H1 (cell line): ENCODE measurements around the gene KRT23. TPM values are rescaled to one million over a fixed set of nuclear protein-coding genes. Genes with fewer than 3 reads are reported as not detected.

ENCODE experiments used
- ASH2L ChIP-seq: fragments of 200-600, 300-600 bp; sonication (generic); IDR thresholded peaks from one replicate; pipeline ENCODE4 v1.7.1; 2017; ENCODE audit warnings: low read length
- BACH1 ChIP-seq: IDR thresholded peaks from 2 replicates; pipeline ENCODE4 v1.6.1; 2012; ENCODE audit warnings: low read length, improper control_type of control experiment
- E2F6 ChIP-seq: IDR thresholded peaks from 2 replicates; pipeline ENCODE4 v1.6.1; 2012; ENCODE audit warnings: inconsistent platforms
- JUN ChIP-seq: IDR thresholded peaks from 2 replicates; pipeline ENCODE4 v1.6.1; 2011; ENCODE audit warnings: low read depth, mild to moderate bottlenecking, improper control_type of control experiment, low read length
- KDM1A ChIP-seq: fragments of 200-600, 300-600 bp; sonication (generic); IDR thresholded peaks from 2 replicates; pipeline ENCODE4 v1.7.1; 2016; ENCODE audit warnings: mild to moderate bottlenecking, low read length, borderline replicate concordance
- KDM5A ChIP-seq: fragments of 200-600 bp; IDR thresholded peaks from 2 replicates; pipeline ENCODE4 v1.7.1; 2012; ENCODE audit warnings: mild to moderate bottlenecking, low read length, inconsistent platforms, mixed read lengths
- PHF8 ChIP-seq: fragments of 200-600 bp; sonication (generic); conservative IDR thresholded peaks from 2 replicates; pipeline ENCODE4 v1.7.1; 2012; ENCODE audit warnings: low read depth, mild to moderate bottlenecking, inconsistent platforms, low read length, moderate library complexity
- POLR2A ChIP-seq, 2 experiments: IDR thresholded peaks; 1 replicate in 1 of 2; 2 replicates in 1 of 2; pipeline ENCODE4 v1.6.1; 2011; ENCODE audit warnings: low read depth in 2 of 2, low read length in 2 of 2, mild to moderate bottlenecking in 2 of 2; ENCODE audit errors: control extremely low read depth in 1 of 2
- SIN3A ChIP-seq, 2 experiments: IDR thresholded peaks in 1 of 2; conservative IDR thresholded peaks in 1 of 2; 2 replicates each; pipeline ENCODE4 v1.6.1; 2011 to 2012; ENCODE audit warnings: low read length in 2 of 2, improper control_type of control experiment in 1 of 2, low read depth in 1 of 2, mild to moderate bottlenecking in 1 of 2
- TAF1 ChIP-seq: IDR thresholded peaks from 2 replicates; pipeline ENCODE4 v1.6.1; 2011; ENCODE audit warnings: mild to moderate bottlenecking, low read depth, low read length
- polyA plus RNA-seq, 7 experiments: library from polyadenylated mRNA; depleted of rRNA in 3 of 7; stranded (reverse) in 5 of 7; unstranded in 2 of 7; fragments of >200 nt in 5 of 7; fragments of 200-250 nt in 2 of 7; gene quantifications; 1 replicate in 5 of 7; 2 replicates in 1 of 7; 4 replicates in 1 of 7; pipeline versions ENCODE4 v1.2.1 to v1.2.3, GENCODE V29; 2011 to 2013; ENCODE audit warnings: missing spikeins in 2 of 7, mixed read lengths in 2 of 7
- total RNA-seq: library from RNA; stranded (reverse); fragmentation: NEBNext Ultra II Directional; extraction: Animal tissue kit (Norgen Biotek cat#: 25700); gene quantifications from 2 replicates; pipeline ENCODE4 v1.2.1, GENCODE V29; 2021

The KRT23 gene
- total and polyA plus RNA-seq, 2 of the 8 experiments (the other 6 are each of a cell fraction or from before 2014, with no cell fraction given), result not detected

- TF ChIP-seq E2F6, result no peak
- TF ChIP-seq KDM5A, result no peak
- no peak for TF ChIP-seq BACH1
- TF ChIP-seq TAF1, result no peak
- no peak for TF ChIP-seq ASH2L
- no peak for TF ChIP-seq POLR2A (IDR thresholded peaks at IDR 0.05; ENCODE audit: control extremely low read depth in 1 of 2, low read depth in 2 of 2, low read length in 2 of 2)
- TF ChIP-seq PHF8, result no peak
- no peak for TF ChIP-seq KDM1A
- TF ChIP-seq JUN, result no peak
- TF ChIP-seq SIN3A (conservative IDR thresholded peaks at IDR 0.05 in 1 of 2, IDR thresholded peaks at IDR 0.05 in 1 of 2; ENCODE audit: low read depth in 1 of 2, low read length in 2 of 2), result no peak
Measured at GRCh38 chr17:40901981-40902474, 35.4 kb downstream of the KRT23 start (continued).
